HL-60/S4 treated with phorbol 12-myristate 13-acetate at 8.2 ng/mL for 4 days and 3 days (cell line): ENCODE data around the gene TMEM232.
"Not testable (repeated sequence)": the region's sequence is repeated elsewhere in the genome, so short reads cannot be mapped to it uniquely, and the experiment has no call there.

Experiments
- in situ Hi-C: fragments of 300-500 bp; cut with MboI; formaldehyde crosslinking; loops from 2 replicates; pipeline ENCODE4 v1.15.0; 2022; ENCODE audit warnings: low sequenced_read_pairs

TMEM232 gene

DNA sequence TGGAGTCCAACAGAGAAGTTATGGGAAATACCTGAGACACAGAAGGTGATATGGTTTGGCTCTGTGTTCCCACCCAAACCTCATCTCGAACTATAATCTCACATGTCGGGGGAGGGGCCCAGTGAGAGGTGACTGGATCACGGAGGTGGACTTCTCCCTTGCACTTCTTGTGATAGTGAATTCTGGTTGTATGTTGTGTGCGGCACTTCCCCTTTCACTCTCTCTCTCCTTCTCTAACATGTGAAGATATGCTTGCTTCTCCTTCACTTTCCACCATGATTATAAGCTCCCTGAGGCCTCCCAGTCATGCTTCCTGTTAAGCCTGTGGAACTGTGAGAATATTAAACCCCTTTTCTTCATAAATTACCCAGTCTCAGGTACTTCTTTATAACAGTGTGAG lies 96.1 kb downstream of the TMEM232 start:
- in situ Hi-C loops = no loop called here

DNA sequence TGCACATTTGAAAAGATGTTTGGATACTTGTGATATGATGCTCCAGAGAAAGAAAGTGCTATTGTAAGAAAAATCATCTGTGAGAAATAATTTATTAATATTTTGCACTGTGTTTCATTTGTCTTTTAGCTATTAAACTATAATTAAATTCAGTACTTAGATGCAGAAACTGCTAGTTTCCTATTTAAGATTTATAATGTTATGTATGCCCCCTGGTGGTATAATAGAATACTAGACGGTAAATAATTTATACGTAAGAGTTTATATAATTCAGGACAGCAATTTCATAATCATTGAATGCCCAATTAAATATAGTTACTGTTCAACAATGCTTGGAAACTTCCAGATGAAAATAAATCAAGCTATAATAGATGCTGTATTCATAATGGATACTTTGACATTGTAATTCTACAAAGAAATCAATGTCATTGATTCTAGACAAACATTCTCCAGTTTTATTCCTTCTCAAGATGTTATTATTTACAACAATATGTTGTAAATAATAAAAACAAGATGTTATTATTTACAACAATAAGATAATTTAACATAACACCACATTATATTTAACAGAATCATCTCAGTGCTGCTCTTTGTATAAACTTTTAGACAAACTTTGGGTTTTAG lies 101.0 kb downstream of the TMEM232 start:
- in situ Hi-C loops = no loop called here

DNA sequence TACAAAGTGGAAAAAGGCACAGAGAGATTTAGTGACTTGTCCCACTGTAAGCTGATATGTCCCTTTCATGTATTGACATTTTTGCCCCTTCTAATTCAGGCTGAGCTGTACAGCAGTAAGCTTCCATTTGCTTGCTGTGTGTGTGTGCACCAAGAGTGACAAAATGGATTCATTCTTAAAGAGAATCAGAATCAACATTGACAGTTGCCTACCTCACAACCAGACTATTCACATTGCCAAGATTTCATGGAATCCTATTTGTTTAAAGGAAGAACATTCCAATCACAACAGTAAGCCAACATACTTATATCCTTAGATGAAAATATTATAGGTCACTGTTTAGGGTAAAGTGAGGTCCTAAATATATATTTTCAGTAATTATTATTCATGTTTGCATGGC lies 102.6 kb downstream of the TMEM232 start:
- in situ Hi-C loops = no loop called here

DNA sequence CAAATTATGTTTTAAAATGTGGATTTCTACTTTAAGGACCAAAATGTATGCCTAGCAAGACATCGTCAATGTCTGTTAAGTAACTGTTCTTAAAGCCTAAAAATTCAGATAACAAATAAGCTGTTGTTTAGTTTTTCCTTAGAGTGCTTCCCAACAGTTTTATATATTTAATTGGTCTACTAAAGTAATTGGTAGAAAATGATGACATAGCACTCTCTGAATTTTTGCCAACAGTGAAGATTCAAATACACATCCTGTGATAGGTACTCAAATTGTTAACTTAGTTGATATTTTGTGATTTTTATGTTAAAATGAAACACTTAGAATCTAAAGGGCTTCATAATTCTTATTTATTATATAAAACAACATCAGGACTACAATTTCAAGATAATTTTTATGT lies 107.5 kb downstream of the TMEM232 start:
- in situ Hi-C loops = no loop called here

DNA sequence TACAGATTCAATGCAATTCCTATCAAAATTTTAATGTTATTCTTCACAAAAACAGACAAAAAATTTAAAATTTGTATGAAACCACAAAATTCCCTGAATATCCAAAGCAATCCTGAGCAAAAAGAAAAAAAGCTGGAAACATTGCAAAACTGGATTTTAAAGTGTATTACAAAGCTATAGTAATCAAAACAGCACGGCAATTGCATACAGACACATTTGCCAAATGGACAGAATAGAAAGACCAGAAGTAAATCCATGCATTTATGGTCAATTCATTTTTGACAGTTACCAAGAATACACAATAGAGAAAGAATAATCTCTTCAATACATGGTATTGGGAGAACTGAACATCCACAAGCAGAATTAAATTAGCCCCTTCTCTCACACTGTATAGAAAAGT lies 110.5 kb downstream of the TMEM232 start:
- in situ Hi-C loops = no loop called here

DNA sequence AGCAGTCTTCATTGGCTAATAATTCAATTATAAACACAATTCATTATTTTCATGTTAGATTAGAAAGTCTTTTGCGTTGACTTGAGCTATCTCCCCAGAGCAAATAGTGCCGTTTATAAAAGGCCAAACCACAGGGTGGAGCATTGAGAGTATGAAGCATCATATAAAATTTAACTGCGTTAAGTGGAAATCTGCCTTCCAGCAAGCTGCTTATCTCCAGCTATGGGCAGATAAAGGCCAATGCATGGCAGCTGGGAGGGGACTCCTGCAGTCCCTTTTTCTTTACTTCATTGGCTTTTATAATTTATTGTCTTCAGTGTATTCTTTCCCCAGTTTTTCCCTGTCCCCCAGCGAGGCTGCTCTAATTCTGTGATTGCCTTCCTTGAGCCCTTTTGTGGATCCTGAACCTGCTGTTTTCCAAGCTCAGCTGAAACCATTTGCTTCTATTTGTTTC lies 113.7 kb downstream of the TMEM232 start:
- in situ Hi-C loops = no loop called here

DNA sequence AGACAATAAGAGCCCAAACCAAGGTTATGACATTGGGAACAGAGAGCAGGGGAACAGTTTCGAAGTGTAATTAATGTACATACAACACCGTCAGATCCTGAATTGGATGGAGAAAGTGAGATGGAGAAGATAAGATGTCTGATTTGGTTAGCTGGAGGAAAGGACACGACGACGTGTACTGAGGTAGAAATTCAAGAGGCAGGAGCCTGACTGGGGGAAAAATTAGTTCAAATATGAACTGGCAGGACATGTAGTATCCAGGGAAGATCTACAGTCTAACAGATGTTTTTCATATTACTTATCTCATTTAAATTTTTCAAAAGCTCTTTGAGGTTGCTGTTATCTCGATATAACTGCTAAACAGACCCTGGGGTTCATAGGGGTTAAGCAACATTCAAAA lies 114.7 kb downstream of the TMEM232 start:
- in situ Hi-C loops = no loop called here

DNA sequence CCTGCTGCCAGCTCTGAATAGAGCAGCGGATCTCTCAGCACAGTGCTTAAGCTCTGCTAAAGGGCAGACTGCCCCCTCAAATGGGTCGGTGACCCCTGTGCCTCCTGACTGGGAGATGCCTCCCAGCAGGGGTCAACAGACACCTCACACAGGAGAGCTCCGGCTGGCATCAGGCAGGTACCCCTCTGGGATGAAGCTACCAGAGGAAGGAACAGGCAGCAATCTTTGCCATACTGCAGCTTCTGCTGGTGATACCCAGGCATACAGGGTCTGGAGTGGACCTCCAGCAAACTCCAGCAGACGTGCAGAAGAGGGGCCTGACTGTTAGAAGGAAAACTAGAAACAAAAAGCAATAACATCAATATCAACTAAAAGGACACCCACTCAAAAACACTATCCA lies 131.6 kb downstream of the TMEM232 start:
- in situ Hi-C loops = no loop called here

DNA sequence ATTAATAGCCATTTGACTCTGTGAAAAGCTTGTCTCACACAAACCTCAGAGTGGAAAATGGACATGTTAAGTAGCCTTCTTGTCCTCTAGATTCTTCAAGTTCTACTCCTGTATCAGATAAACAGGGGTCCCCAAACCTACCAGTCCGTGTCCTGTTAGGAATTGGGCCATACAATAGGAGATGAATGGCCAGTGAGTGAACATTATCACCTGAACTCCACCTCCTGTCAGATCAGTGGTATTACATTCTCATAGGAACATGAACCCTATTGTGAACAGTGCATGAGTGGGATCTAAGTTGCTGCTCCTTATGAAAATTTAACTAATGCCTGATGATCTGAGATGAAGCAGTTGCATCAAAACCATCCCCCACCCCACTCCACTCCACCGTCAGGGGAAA lies 136.3 kb downstream of the TMEM232 start:
- in situ Hi-C loops = no loop called here

DNA sequence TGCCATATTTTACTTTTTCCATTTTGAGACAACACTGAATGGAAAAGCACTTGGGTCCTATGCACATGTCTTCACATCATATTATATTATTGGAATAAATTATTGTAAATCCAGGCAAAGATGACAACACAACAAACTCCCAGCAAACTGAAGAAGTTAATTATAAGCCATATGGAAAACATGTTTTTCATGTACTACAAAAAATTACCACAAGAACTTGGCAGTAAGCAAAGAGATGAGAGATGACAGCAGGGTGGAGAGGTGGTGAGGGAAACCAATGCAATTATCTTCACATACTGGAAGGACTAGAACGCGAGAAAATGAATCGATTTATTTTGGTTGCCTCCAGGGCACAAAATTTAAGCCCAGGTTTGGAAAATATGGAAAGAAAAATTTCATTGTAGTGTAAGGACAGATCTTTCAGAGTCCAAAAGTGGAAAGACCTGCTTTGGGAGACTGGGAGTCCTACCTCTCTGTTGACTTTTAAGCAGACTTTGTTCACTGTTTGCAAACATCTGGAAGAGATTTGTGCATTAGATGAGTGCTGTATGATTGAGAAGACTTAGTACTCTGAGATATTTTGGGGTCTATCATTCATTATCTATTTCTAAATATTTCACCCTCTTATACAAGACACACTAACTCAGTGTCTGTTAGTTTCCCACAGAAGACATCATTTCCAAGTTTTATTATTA lies 138.0 kb downstream of the TMEM232 start:
- in situ Hi-C loops = no loop called here

DNA sequence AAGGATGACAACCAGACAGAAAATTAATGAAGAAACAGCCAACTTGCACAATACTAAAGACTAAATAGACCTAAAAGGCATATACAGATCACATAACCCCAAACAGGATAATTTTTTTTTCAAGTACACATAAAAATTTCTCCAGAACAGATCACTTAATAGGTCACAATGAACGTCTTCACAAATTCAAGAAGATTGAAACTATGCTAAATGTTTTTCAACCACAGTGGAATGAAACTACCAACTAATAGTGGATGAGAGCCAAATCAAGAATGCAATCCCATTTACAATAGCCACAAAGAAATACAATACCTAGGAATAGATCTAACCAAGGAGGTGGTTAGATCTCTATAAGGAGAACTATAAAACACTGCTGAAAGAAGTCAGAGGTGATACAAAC lies 145.8 kb downstream of the TMEM232 start:
- in situ Hi-C loops = no loop called here

DNA sequence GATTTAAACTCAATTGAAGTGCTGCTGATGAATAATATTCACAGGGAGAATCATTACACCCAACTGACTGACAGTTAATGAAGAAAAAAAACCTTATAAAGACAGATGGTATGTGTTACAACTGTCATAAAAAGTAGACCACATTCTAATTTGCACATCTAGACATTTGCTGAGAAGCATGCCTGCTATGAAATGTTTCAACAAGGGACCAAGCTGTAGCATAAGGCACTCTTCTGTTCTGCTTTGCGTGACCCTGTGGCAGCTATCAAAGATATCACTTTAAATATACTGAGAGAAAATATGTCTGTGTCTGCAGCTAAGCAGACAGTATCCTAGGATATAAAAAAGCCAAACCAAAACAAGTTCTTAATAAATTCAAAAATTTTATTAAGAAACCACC lies 153.7 kb downstream of the TMEM232 start:
- in situ Hi-C loops = no loop called here

DNA sequence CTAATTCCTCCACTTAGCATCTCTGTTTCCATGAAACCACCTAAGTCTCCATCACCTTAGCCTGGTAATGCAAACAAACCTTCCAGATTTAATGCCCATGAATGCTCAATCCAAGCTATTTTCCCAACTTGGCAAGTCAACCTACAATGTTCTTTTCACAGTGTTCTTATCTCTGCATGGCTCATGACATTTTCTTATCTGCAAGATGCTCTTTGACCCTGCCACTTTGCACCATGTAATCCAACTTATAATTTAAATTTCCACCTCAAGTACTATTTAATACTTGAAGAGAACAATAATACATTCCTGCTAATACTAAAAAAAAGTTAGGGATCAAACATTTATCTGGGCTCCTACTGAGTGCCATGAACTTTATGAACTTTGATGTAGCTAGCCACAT lies 164.3 kb downstream of the TMEM232 start:
- in situ Hi-C loops = no loop called here

DNA sequence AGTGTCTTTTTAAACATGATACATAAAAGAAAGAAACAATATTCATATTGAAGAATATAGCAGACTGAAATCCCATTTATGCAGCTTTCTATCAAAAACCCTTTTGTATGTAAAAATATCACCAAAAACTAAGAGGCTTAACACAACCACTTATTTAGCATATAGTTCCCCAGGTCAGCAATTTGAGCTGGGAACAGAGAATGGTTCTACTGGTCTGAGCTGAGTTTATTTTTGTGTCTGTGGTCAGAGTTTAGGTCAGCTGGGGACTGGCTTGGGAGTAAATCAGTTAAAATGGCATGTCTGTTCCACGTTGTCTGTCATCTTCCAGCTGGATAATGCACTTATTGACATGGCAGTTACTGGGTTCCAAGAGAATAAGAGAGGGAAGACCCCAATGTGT lies 165.0 kb downstream of the TMEM232 start:
- in situ Hi-C loops = no loop called here

DNA sequence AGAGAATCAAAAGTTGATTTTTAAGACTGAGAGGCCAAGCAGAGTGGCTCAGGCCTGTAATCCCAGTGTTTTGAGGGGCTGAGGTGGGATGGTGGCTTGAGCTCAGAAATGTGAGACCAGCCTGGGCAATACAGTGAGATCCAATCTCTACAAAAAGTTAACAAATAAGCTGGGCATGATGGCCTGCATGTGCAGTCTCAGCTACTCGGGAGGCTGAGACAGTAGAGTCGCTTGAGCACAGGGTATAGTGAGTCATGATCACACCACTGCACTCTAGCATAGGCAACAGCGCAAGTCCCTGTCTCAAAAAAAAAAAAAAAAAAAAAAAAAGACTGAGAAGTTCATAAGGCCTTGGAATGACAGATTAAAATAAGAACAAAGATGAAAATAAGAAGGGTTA lies 177.2 kb downstream of the TMEM232 start:
- in situ Hi-C loops = no loop called here

DNA sequence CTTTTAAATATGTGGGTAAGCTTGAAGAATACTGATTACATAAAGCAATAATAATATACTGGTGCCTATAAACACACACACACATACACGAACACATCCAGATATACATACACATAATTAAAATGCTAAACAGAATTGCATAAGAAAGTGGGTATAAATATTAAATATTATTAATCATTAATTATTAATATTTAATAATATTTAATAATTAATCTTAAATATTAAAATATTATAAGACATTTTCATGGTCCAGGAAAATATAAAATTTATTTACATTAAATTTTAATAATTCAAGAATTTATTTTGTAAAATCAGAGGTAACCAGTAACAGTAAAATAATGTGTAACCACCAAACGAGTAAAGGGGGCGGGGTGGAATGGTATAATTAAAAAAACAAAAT lies 178.3 kb downstream of the TMEM232 start:
- in situ Hi-C loops = no loop called here

DNA sequence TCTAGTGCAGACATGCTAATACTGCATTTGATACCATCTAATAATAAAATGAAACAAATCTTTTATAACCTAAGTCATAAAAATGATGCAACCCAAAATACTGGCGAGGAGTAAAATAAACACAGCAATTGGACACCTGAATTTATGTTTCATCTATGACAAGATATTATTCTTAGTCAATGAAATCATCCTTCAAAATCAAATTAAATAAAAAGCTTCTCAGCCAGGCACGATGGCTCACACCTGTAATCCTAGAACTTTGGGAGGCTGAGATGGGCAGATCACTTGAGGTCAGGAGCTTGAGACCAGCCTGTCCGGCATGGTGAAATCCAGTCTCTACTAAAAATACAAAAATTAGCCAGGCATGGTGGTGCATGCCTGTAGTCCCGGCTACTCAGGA lies 179.0 kb downstream of the TMEM232 start:
- in situ Hi-C loops = no loop called here

DNA sequence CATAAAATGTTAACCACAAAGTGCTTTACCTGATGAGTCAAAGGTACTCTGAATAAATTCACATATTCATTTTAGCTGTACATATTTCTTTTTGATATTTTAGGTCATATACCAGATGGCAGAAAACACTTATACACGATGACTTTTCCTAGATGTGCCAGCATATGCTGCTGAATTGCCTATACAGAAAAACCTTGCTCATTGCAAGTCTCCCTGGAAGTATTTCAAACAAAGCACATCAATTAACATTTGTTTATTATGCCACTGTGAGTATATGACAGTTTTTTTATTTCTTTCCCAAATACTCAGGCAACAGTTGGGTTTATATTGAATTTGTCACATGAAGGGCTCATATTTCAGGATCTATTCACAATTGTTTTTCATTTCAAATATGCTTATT lies 180.8 kb downstream of the TMEM232 start:
- in situ Hi-C loops = no loop called here

DNA sequence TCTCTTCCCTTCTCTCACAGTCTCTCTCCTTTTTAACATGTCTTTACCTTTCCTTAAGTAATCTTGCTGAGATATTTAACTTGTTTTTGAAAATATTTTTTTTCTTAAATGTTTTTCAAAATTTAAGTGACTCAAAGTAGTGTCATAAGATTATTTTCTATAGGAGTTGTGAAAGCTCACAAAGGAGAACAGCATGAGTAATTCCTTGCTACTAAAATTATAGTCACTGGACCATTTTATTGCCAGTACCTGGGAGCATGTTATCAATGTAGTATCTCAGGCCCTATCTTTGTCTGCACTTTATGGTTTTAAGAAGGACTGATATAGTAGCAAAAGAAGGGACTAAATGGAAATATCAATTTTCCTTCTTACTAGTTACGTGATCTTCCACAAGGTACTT lies 181.9 kb downstream of the TMEM232 start:
- in situ Hi-C loops = no loop called here

DNA sequence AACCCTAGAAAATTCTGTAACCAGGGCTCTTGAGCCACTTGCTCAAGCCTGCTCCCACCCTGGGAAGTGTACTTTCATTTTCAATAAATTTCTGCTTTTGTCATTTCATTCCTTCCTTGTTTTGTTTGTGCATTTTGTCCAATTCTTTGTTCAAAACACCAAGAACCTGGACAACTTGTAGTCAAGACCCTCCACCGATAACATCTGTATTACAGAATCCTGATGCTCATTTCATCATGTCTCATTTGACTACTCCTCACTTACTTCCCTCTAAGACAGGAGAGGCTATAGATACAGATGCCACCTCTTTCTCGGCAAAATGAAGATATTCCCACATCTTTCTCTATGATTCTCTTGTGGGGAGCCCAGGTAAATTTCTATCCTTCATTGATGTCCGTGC lies 183.5 kb downstream of the TMEM232 start:
- in situ Hi-C loops = no loop called here

DNA sequence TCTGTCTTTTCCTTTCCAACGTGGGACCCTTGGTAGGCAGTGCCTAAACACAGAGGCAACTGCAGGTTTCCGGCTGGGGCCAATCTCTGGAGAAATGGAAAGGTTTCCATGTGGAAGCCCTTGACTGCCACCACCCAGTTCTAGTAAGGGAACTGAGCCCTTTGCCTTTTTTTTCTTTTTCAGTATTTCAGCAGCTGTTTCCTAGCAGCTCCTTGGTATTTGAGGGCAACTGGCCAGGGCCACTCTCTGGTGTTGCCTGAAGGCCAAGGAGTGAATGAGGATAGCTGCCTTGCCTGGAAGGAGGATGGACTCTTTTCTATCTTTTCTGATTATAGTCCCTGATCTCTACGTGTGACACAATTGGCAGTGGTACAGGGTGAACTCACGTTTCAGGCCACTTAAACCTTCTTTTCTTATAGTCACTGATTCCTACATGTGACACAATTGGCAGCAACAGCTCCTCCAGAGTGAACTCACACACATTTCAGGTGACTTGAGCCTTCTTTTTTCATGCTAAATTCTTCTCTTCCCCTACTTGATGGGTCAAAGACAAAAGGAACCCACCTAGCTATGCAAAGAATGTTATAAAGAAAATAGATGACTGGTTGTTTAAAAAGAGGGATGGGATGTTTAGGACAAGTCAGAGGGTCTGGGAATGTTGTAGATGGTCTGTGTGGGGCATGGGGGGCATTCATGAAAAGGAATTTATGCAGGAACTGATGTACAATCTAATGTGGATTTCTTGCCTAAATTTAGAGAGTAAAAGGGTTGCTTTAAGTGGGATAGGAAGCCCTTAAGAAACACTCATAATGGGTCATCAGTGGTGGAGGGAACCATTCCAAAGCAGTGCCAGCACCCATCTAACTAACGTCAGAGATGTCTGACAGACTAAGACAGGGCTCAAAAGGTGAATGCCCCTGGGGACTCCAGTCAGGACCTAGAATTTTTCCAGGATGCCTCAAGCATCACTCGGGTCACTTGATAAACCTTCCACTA lies 190.1 kb downstream of the TMEM232 start:
- in situ Hi-C loops = no loop called here

DNA sequence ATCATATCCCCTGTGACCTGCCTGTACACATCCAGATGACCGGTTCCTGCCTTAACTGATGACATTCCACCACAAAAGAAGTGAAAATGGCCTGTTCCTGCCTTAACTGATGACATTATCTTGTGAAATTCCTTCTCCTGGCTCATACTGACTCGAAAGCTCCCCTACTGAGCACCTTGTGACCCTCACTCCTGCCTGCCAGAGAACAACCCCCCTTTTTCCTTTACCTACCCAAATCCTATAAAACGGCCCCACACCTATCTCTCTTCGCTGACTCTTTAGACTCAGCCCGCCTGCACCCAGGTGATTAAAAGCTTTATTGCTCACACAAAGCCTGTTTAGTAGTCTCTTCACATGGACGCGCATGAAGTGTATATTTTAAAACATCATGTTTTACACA lies 191.3 kb downstream of the TMEM232 start:
- in situ Hi-C loops = not testable (repeated sequence)
